Glutamatergic neuron (in vitro differentiated cells): ENCODE measurements around the gene TRIM23. TPM values are rescaled to one million over a fixed set of nuclear protein-coding genes. Genes with fewer than 3 reads are reported as not detected.

Experiments
- DNase-seq: peaks from one replicate; pipeline ENCODE4 v3.0.0; 2022
- H3K27ac Mint-ChIP-seq: one replicate; pipeline ENCODE4 v1.8.0; 2020; ENCODE audit warnings: mild to moderate bottlenecking, mixed read lengths, inconsistent platforms; ENCODE audit not compliant: unreplicated experiment
- H3K27me3 Mint-ChIP-seq: one replicate; pipeline ENCODE4 v1.8.0; 2020; ENCODE audit warnings: mild to moderate bottlenecking, moderate library complexity, mixed read lengths, inconsistent platforms; ENCODE audit not compliant: unreplicated experiment
- H3K36me3 Mint-ChIP-seq: one replicate; pipeline ENCODE4 v1.8.0; 2020; ENCODE audit warnings: mild to moderate bottlenecking, mixed read lengths, inconsistent platforms; ENCODE audit not compliant: unreplicated experiment
- H3K4me1 Mint-ChIP-seq: one replicate; pipeline ENCODE4 v1.8.0; 2020; ENCODE audit warnings: mild to moderate bottlenecking, low read depth, mixed read lengths, inconsistent platforms; ENCODE audit not compliant: unreplicated experiment
- H3K4me3 Mint-ChIP-seq: one replicate; pipeline ENCODE4 v1.8.0; 2020; ENCODE audit warnings: mild to moderate bottlenecking, mixed read lengths, inconsistent platforms; ENCODE audit not compliant: unreplicated experiment
- H3K9me3 Mint-ChIP-seq: one replicate; pipeline ENCODE4 v1.8.0; 2020; ENCODE audit warnings: mild to moderate bottlenecking, moderate library complexity, mixed read lengths, inconsistent platforms; ENCODE audit not compliant: unreplicated experiment
- CTCF ChIP-seq: fragments of 200-600 bp; sonication (generic); IDR thresholded peaks from one replicate; pipeline ENCODE4 v1.5.0; 2021; ENCODE audit not compliant: partially characterized antibody, unreplicated experiment
- total RNA-seq: library from RNA; stranded (reverse); fragmentation: NEBNext Ultra II Directional; extraction: Animal tissue kit (Norgen Biotek cat#: 25700); gene quantifications from one replicate; pipeline ENCODE4 v1.2.1, GENCODE V29; 2021; ENCODE audit not compliant: unreplicated experiment

TRIM23 gene
- total RNA-seq, 1 donor from 2014 or later, result 17.6 TPM

DNA sequence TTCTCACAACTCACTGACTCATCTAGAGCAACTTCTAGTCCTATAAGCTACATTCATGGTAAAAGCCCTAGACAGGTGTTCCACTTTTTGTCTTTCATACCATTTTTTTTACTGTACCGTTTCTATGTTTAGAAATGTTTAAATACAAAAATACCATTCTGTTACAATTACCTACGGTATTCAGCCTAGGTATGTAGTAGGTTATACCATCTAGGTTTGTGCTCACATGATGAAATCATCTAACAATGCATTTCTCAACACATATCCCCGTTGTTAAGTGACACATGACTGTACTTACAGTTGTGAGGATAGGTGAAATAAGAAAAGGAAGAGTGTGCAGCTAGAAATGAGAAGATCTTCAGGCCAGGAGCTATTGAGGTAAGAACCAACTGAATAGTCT is 67.4 kb downstream of the TRIM23 start:
- Mint-ChIP-seq H3K9me3 (no peaks in the 10 kb centered on the region), H3K4me3 (no peak overlapping the region), H3K36me3 (no peaks in the 10 kb centered on the region), H3K27me3 (no peaks in the 10 kb centered on the region), H3K27ac (no peak overlapping the region), H3K4me1 (no peaks in the 10 kb centered on the region)
- no peak for DNase-seq
- TF ChIP-seq CTCF, result no peak

- Mint-ChIP-seq H3K36me3 (no peaks in the 10 kb centered on the region), H3K4me1 (no peaks in the 10 kb centered on the region), H3K9me3 (no peaks in the 10 kb centered on the region), H3K4me3 (no peak overlapping the region), H3K27ac (no peak overlapping the region), H3K27me3 (no peaks in the 10 kb centered on the region)
- no peak for TF ChIP-seq CTCF
- no peak for DNase-seq
These were observed 68.0 kb downstream of the TRIM23 start for GRCh38 chr5:65556181-65556580.

DNA sequence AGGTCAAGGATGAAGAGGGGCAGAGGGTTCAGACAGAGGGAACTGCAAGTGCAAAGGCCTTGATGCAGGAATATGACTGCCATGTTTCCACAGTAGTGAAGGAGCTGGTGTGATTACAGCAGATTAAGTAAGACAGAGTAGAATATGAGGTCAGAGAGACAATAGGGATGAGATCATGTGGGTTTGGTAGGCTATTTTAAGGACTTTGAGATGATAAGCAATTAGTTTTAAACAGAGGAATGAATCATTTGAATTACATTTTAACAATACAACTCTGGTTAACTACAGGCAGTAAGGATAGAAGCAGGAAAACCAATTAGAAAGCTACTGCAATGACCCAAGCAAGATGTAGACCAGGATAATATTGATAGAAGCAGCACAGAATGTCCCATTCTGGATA is 68.8 kb downstream of the TRIM23 start:
- Mint-ChIP-seq H3K27ac (no peak overlapping the region), H3K36me3 (no peaks in the 10 kb centered on the region), H3K9me3 (no peaks in the 10 kb centered on the region), H3K4me3 (no peak overlapping the region), H3K4me1 (no peaks in the 10 kb centered on the region), H3K27me3 (no peaks in the 10 kb centered on the region)
- no peak for TF ChIP-seq CTCF
- no peak for DNase-seq

- Mint-ChIP-seq H3K27ac (no peak overlapping the region), H3K27me3 (no peaks in the 10 kb centered on the region), H3K9me3 (no peaks in the 10 kb centered on the region), H3K4me1 (no peaks in the 10 kb centered on the region), H3K36me3 (no peaks in the 10 kb centered on the region), H3K4me3 (no peak overlapping the region)
- no peak for TF ChIP-seq CTCF
- DNase-seq, result no peak
These were observed 70.2 kb downstream of the TRIM23 start for GRCh38 chr5:65553941-65554340.

GRCh38 chr5:65548281-65548680 is 75.9 kb downstream of the TRIM23 start:
- H3K9me3 Mint-ChIP-seq, result no peaks in the 10 kb centered on the region
- H3K27me3 Mint-ChIP-seq, result no peaks in the 10 kb centered on the region
- no peaks in the 10 kb centered on the region for H3K4me1 Mint-ChIP-seq
- H3K27ac Mint-ChIP-seq, result no peak overlapping the region
- TF ChIP-seq CTCF, result no peak
- H3K36me3 Mint-ChIP-seq, result no peaks in the 10 kb centered on the region
- DNase-seq, result no peak
- no peak overlapping the region for H3K4me3 Mint-ChIP-seq
